ENCODE measurements around the gene PPFIA2.
"Not testable (repeated sequence)": the region's sequence is repeated elsewhere in the genome, so short reads cannot be mapped to it uniquely, and the experiment has no call there.

Gene PPFIA2

DNA sequence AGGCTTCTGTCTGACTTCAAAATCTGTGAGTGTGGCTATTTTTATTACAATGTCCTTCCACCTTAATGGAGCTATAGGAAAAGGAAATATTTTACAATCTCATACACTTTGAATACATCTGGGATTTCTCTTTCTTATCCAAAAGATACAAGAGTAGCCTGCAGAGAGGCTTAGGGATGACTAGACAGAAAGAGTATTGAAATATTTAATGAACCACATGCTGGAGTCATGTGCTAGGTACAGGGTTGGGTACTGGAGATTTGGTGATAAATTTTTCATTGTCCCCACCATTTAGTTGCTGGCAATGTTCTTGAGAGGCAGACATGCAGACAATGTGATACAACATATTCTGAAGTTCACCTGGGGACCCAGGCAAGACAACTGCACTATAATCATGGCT is 126.0 kb downstream of the PPFIA2 start:
- Histone ChIP-seq H3K9ac (ENCODE audit: low read length) (no peak overlapping the region), H3K4me3 (ENCODE audit: low read length) (no peak overlapping the region), H3K27me3 (ENCODE audit: control insufficient read depth, insufficient read depth, low read length) (no peaks in the 10 kb centered on the region), H3K36me3 (ENCODE audit: control insufficient read depth, insufficient read depth, low read length) (no peaks in the 10 kb centered on the region), H3K27ac (ENCODE audit: low read depth, low read length) (no peak overlapping the region), H3K4me1 (ENCODE audit: control insufficient read depth, insufficient read depth, low read length) (no peaks in the 10 kb centered on the region)

DNA sequence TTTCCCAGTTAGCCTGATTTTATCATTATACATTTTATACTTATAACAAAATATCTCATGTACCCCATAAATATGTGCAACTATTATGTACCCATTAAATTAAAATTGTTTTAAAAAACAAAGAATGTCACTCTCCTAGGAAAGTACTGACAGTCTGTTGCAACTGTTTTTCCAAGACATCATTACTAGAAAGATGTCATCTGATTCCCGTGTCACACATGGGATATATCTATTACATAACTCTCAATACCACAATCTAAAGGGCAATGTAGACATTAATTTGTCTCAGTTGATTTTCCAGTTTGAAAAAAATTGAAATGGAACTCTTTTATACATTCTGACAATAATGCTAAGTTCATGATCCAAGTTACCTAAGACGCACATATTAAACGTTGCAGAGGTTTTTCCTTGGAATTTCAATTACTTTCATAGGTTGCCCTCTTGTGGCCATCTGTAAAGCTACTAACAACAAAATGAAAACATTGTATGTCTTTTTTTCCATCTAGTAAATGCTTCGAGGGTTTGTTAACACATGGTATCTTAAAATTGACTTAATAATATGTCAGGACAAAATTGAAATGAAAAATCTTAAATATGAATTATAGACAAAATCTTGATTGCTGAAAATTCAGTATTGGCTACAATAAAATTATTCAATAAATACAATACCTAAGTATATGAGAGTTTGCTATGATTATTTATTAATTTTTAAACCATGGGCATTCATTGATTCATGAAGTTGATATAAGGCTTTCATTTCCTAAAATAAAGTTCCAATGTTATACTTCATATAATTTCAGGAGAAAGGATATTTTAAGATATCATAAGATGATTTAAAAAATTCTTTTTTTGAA is 131.6 kb downstream of the PPFIA2 start:
- Histone ChIP-seq H3K4me3 (ENCODE audit: low read length) (no peak overlapping the region), H3K27me3 (ENCODE audit: control insufficient read depth, insufficient read depth, low read length) (no peaks in the 10 kb centered on the region), H3K27ac (ENCODE audit: low read depth, low read length) (no peak overlapping the region), H3K9ac (ENCODE audit: low read length) (no peak overlapping the region), H3K4me1 (ENCODE audit: control insufficient read depth, insufficient read depth, low read length) (no peaks in the 10 kb centered on the region), H3K36me3 (ENCODE audit: control insufficient read depth, insufficient read depth, low read length) (no peaks in the 10 kb centered on the region)

DNA sequence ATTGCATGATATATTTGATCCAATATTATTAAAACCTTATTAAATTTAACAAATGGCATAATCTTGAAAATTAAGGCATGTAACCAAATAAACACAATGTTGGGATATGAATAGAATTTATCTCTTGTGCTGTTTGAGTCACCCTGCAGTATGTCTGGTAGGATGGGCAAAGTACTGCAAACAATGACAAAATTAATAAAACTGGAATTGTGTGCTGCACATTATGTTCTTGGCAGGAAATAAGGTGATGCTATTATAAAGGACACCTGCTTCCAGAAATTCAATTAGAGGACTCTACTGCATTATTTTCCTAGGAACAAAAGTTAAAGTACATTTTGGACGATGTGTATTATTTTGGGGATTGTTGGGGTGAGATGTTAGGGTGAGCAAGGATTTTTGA is 132.7 kb downstream of the PPFIA2 start:
- Histone ChIP-seq H3K36me3 (ENCODE audit: control insufficient read depth, insufficient read depth, low read length) (no peaks in the 10 kb centered on the region), H3K27me3 (ENCODE audit: control insufficient read depth, insufficient read depth, low read length) (no peaks in the 10 kb centered on the region), H3K27ac (ENCODE audit: low read depth, low read length) (no peak overlapping the region), H3K9ac (ENCODE audit: low read length) (no peak overlapping the region), H3K4me3 (ENCODE audit: low read length) (no peak overlapping the region), H3K4me1 (ENCODE audit: control insufficient read depth, insufficient read depth, low read length) (no peaks in the 10 kb centered on the region)

DNA sequence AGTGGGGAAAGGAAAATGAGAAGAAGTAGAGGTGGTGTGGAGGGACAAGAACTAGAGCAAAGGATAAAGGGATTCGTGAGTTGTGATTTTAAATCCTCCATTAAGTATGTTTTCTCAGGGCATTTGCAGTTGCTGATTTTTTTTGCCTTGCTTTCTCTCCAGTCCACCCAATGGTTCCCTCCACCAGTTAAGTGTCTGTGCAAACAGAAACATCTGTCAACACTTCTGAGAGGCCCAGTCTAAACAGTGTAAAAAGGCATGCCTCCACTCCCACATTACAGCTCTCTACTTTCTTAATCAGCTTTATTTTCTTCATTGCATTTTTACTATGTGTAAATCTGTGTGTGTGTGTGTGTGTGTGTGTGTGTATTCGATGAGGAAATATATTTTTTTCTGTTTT is 141.2 kb downstream of the PPFIA2 start:
- no peaks in the 10 kb centered on the region for H3K36me3 ChIP-seq (ENCODE audit: control insufficient read depth, insufficient read depth, low read length)
- no peaks in the 10 kb centered on the region for H3K27me3 ChIP-seq (ENCODE audit: control insufficient read depth, insufficient read depth, low read length)
- H3K9ac ChIP-seq (ENCODE audit: low read length) = no peak overlapping the region
- no peaks in the 10 kb centered on the region for H3K4me1 ChIP-seq (ENCODE audit: control insufficient read depth, insufficient read depth, low read length)
- no peak overlapping the region for H3K27ac ChIP-seq (ENCODE audit: low read depth, low read length)
- H3K4me3 ChIP-seq (ENCODE audit: low read length) = no peak overlapping the region

DNA sequence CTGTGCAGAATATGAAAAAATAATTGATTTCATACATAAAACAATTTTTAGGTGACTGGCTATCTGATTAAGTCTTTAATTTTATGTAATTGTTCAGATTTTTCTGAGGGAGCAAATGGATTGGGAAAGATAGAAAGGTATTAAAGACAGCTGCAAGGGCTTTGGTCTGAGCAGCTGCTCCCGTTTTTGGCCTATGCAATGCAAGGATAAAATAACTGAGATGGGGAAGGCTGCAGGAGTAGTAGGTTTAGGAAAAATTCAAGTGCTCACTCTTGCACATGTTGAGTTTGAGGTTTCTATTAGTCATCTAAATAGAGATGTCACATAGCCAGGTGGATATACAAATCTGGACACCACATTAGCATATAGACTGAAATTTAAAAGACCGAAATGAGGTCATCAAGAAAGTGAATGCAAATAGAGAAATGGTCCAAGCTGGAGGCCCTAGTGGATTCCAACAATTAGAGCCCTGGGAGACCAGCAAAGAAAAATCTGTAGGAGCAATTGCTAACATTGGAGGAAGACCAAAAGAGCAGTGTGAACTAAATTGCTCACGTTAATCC is 144.0 kb downstream of the PPFIA2 start:
- no peaks in the 10 kb centered on the region for H3K36me3 ChIP-seq (ENCODE audit: control insufficient read depth, insufficient read depth, low read length)
- no peak overlapping the region for H3K9ac ChIP-seq (ENCODE audit: low read length)
- no peaks in the 10 kb centered on the region for H3K4me1 ChIP-seq (ENCODE audit: control insufficient read depth, insufficient read depth, low read length)
- H3K4me3 ChIP-seq (ENCODE audit: low read length) = no peak overlapping the region
- no peak overlapping the region for H3K27ac ChIP-seq (ENCODE audit: low read depth, low read length)
- H3K27me3 ChIP-seq (ENCODE audit: control insufficient read depth, insufficient read depth, low read length) = no peaks in the 10 kb centered on the region

DNA sequence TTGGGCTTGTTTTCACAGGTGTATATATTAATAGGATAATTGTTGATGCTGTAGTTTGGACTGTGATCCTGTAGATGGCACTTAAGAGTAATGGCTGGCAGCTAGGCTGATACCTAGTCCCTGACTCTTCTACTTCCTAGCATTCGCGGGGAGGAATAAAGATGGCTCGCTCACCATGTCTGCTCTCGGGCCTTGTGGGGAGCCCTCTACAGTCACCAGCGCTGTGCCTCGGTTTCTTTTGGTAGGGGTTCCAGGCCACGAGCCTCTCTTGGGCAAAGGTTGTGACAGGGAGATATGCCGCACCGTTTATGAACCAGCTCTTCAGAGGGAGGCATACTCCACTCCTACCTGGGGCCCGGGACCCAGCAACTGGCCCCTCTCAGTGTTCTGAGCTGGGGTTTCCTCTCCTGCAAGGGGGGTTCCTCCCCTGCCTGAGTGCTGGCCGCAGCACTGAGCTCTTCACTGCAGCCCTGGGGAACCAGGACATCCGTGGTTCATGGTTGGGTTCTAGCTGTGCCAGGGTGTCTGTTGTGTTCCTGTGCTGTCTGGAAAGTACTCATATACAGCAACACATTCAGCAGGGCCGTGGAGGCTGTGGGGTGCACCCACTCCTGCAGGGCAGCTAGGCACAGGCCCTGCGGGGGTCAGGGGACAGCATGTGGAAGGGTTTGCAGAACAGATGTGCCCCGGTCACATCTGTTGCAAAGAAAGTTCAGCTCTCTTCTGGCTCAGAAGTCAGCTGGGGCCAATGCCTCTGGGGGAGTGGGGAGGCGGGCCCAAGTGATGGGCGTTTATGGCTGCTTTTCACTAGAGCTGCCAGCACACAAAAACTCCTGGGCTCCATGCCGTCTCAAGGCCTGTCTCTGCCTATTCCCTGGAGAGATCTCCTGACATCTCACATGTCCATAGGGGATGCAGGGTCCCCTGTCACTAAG is 147.9 kb downstream of the PPFIA2 start:
- no peaks in the 10 kb centered on the region for H3K27me3 ChIP-seq (ENCODE audit: control insufficient read depth, insufficient read depth, low read length)
- H3K27ac ChIP-seq (ENCODE audit: low read depth, low read length) = no peak overlapping the region
- H3K4me1 ChIP-seq (ENCODE audit: control insufficient read depth, insufficient read depth, low read length) = no peaks in the 10 kb centered on the region
- no peak overlapping the region for H3K9ac ChIP-seq (ENCODE audit: low read length)
- no peak overlapping the region for H3K4me3 ChIP-seq (ENCODE audit: low read length)
- H3K36me3 ChIP-seq (ENCODE audit: control insufficient read depth, insufficient read depth, low read length) = no peaks in the 10 kb centered on the region

DNA sequence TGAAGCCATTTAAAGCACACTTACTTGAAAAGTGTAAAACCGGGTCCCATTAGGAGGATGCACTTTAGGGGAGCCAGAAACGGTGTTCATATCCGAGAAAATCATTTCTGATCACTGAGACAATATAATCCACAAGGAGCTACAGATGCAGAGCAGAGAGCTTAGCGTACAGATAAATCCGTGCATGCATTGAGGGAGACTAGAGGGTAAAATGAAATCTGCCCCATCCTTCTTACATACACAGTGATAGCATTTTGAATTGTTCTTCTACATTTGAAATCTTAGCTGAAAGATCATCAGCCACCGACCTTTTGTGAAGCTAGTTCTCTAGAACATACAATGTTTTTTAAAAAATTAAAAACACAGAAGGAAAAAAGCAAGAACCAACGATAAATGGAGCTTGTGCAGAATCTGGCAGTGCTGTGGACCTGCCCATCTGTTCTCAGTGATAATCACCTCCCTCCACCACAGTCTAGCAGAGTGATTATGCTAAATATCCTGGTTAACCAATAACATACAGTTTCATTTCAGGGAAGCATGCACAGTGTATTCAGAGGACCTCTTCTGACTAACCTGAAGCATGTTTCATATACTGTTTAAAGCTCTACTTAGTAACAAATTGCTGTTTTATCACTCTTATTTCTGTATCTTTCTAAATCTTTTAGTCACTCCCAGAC is 161.1 kb downstream of the PPFIA2 start:
- H3K4me1 ChIP-seq (ENCODE audit: control insufficient read depth, insufficient read depth, low read length) = no peaks in the 10 kb centered on the region
- no peak overlapping the region for H3K27ac ChIP-seq (ENCODE audit: low read depth, low read length)
- no peaks in the 10 kb centered on the region for H3K36me3 ChIP-seq (ENCODE audit: control insufficient read depth, insufficient read depth, low read length)
- no peak overlapping the region for H3K9ac ChIP-seq (ENCODE audit: low read length)
- H3K4me3 ChIP-seq (ENCODE audit: low read length) = no peak overlapping the region
- no peaks in the 10 kb centered on the region for H3K27me3 ChIP-seq (ENCODE audit: control insufficient read depth, insufficient read depth, low read length)

DNA sequence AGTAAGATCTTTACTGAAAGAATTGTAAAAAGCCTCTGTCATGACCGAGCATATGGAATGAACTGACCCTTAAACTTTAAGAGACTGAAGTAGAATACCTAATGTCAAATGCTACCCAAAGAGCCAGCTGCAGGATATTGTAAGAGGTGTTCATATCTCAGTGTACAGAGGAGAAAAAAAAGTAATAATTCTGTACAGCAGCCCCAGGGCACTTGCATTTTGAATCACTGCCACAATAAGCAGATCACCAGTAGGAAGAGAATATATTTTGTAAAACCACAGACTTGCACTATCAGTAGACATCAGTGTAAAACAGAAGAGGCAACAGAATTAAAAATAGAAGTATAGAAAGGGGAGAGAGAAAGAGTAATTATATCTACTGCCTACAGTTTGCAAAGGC is 162.6 kb downstream of the PPFIA2 start:
- Histone ChIP-seq H3K27ac (ENCODE audit: low read depth, low read length) (no peak overlapping the region), H3K4me1 (ENCODE audit: control insufficient read depth, insufficient read depth, low read length) (no peaks in the 10 kb centered on the region), H3K9ac (ENCODE audit: low read length) (no peak overlapping the region), H3K4me3 (ENCODE audit: low read length) (no peak overlapping the region), H3K36me3 (ENCODE audit: control insufficient read depth, insufficient read depth, low read length) (no peaks in the 10 kb centered on the region), H3K27me3 (ENCODE audit: control insufficient read depth, insufficient read depth, low read length) (no peaks in the 10 kb centered on the region)

DNA sequence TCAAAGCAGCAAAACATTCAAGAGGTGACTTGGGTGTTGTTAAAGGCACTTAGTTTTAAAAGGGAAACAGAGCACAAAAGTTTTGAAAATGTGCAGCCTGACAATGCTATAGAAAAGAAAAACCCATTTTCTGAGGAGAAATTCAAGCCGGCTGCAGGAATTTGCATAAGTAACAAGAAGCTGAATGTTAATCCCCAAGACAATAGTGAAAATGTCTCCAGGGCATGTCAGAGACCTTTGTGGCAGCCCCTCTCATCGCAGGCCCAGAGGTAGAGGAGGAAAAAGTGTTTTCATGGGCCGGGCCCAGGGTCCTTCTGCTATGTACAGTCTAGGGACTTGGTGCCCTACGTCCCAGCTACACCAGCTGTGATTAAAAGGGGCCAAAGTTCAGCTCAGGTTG is 167.9 kb downstream of the PPFIA2 start:
- no peak overlapping the region for H3K27ac ChIP-seq (ENCODE audit: low read depth, low read length)
- no peak overlapping the region for H3K4me3 ChIP-seq (ENCODE audit: low read length)
- H3K9ac ChIP-seq (ENCODE audit: low read length) = no peak overlapping the region
- no peaks in the 10 kb centered on the region for H3K36me3 ChIP-seq (ENCODE audit: control insufficient read depth, insufficient read depth, low read length)
- H3K27me3 ChIP-seq (ENCODE audit: control insufficient read depth, insufficient read depth, low read length) = no peaks in the 10 kb centered on the region
- no peaks in the 10 kb centered on the region for H3K4me1 ChIP-seq (ENCODE audit: control insufficient read depth, insufficient read depth, low read length)

DNA sequence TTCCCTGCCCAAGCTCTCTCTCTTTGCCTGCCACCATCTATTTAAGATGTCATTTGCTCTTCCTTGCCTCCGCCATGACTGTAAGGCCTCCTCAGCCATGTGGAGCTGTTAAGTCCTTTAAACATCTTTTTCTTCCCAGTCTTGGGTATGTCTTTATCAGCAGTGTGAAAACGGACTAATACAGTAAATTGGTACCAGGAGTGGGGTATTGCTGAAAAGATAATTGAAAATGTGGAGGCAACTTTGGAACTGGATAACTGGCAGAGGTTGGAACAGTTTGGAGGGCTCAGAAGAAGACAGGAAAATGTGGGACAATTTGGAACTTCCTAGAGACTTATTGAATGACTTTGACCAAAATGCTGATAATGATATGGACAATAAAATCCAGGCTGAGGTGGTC is 168.4 kb downstream of the PPFIA2 start:
- H3K9ac ChIP-seq (ENCODE audit: low read length); H3K36me3 ChIP-seq (ENCODE audit: control insufficient read depth, insufficient read depth, low read length); H3K27ac ChIP-seq (ENCODE audit: low read depth, low read length); H3K27me3 ChIP-seq (ENCODE audit: control insufficient read depth, insufficient read depth, low read length); H3K4me3 ChIP-seq (ENCODE audit: low read length); H3K4me1 ChIP-seq (ENCODE audit: control insufficient read depth, insufficient read depth, low read length): not testable (repeated sequence)

DNA sequence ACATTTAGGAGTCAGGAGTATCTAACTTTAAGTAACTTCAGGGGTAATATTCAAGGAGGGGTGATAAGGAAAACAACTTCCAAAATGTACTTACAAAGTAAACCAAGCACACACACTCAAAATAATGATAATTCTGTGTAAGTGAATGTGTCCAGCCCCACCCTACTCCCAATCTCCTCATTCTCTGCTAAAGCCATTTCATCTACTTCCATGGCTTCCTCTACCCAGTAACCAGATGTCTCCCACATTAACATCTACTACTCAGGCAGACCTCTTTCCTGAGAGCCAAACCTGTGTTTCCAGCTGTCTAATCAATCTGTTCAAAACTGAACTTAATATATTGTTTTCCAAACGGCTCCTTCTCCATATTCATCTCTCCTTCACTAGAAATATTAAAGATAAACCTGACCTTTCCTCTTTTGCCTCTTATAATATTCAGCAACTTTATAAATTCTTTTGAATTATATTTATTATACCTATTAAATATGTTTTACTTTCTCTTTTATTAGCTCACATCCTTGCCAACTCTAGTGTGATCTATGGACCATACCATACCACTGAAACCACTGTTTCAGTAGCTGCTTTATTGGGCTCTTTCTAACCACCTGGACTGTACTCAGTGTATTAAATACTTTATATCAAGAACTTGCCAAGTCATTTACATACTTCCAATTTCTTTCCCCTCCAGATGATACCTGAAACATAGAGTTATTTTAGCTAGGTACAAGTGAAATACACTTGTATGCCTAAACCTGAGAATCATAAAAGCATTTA is 170.7 kb downstream of the PPFIA2 start:
- Histone ChIP-seq H3K27me3 (ENCODE audit: control insufficient read depth, insufficient read depth, low read length) (no peaks in the 10 kb centered on the region), H3K4me1 (ENCODE audit: control insufficient read depth, insufficient read depth, low read length) (no peaks in the 10 kb centered on the region), H3K36me3 (ENCODE audit: control insufficient read depth, insufficient read depth, low read length) (no peaks in the 10 kb centered on the region), H3K4me3 (ENCODE audit: low read length) (no peak overlapping the region), H3K9ac (ENCODE audit: low read length) (no peak overlapping the region), H3K27ac (ENCODE audit: low read depth, low read length) (no peak overlapping the region)
